GM12801 (cell line): ENCODE results near the gene DELE1.

Source experiments
- TF ChIP-seq, protein P1 (sequence below): IDR thresholded peaks from one replicate; pipeline ENCODE4 v1.5.1; 2011; ENCODE audit warnings: control low read depth; ENCODE audit not compliant: insufficient read length; ENCODE audit errors: extremely low read depth

Gene DELE1

GRCh38 chr5:141902015-141902814 lies 21.5 kb upstream of the DELE1 start:
- TF ChIP-seq, protein P1, sequence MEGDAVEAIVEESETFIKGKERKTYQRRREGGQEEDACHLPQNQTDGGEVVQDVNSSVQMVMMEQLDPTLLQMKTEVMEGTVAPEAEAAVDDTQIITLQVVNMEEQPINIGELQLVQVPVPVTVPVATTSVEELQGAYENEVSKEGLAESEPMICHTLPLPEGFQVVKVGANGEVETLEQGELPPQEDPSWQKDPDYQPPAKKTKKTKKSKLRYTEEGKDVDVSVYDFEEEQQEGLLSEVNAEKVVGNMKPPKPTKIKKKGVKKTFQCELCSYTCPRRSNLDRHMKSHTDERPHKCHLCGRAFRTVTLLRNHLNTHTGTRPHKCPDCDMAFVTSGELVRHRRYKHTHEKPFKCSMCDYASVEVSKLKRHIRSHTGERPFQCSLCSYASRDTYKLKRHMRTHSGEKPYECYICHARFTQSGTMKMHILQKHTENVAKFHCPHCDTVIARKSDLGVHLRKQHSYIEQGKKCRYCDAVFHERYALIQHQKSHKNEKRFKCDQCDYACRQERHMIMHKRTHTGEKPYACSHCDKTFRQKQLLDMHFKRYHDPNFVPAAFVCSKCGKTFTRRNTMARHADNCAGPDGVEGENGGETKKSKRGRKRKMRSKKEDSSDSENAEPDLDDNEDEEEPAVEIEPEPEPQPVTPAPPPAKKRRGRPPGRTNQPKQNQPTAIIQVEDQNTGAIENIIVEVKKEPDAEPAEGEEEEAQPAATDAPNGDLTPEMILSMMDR = no peak

GRCh38 chr5:141903261-141903660 lies 20.4 kb upstream of the DELE1 start:
- TF ChIP-seq, protein P1 = no peak

DNA sequence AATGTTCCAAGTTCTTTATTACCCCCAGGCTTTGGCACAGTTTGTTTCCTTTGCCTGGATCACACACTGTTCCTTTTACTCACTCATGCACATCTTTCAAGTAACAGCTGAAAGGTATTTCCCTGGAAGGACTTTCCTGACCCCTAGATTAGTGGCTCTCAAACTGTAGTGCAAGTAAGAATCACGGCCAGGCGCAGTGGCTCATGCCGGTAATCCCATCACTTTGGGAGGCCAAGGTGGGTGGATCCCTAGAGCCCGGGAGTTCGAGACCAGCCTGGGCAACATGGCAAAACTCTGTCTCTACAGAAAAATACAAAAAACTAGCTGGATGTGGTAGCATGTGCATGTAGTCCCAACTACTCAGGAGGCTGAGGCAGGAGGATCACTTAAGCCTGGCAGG lies 19.1 kb upstream of the DELE1 start:
- TF ChIP-seq, protein P1 = no peak

DNA sequence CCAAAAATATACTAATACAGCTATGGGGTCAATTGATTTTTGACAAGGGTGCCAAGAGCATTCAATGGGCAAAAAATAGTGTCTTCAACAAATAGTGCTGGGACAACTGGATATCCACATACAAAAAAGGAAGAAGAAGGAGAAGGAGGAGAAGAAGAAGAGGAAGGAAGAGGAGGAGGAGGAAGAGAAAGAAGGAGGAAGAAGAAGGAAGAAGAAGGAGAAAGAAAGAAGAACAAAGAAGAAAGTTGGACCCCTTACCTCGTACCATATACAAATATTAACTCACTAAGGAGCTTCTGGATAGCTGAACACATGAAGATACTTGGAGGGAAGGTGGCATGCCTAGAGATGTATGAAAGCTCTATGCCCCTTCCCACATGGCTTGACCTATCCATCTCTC lies 17.2 kb upstream of the DELE1 start:
- TF ChIP-seq, protein P1 = no peak

DNA sequence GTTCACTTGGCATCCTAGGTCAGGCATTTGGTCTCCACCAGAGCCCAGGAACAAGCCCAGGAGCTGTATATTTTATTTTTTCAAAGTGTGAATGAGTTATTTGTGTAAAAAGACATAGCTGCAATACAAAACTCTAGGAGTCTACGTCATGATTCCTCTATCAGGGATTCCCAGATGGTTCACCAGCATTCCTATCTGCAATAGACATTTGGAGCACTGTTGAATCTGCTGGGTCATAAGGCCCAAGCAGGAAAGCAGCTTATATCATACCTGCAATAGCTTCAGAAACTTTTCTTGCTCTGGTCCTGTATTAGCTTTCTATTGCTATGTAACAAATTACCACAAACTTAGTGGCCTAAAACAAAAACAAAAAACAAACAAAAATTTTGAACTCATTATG lies 16.7 kb upstream of the DELE1 start:
- TF ChIP-seq, protein P1 = no peak

GRCh38 chr5:141908796-141909195 lies 14.9 kb upstream of the DELE1 start:
- TF ChIP-seq, protein P1 = no peak

DNA sequence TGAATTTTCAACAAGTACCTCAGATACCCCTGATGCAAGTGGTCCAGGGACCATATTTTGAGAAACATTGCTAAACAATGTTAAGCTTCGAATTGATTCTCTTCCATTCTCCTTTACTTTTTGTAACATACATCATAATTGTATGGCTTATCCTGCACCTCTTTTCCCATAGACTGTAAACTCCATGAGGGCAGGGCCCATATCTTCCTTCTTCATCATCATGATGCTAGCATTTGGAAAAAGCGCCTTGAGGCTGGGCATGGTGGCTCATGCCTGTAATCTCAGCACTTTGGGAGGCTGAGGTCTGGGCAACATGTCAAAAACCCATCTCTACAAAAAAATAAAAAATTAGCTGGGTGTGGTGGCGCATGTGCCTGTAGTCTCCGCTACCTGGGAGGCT lies 14.5 kb upstream of the DELE1 start:
- TF ChIP-seq, protein P1 = no peak

GRCh38 chr5:141910271-141910673 lies 13.4 kb upstream of the DELE1 start:
- TF ChIP-seq, protein P1 = no peak
